GM12872 (cell line): Measurements from ENCODE around the gene FOSL2.

Source experiments
- TF ChIP-seq, protein P1 (sequence below): IDR thresholded peaks from 3 replicates; pipeline ENCODE4 v1.5.1; 2011; ENCODE audit warnings: low read depth, mild to moderate bottlenecking, low read length, moderate library complexity; ENCODE audit not compliant: insufficient read depth

The FOSL2 gene

DNA sequence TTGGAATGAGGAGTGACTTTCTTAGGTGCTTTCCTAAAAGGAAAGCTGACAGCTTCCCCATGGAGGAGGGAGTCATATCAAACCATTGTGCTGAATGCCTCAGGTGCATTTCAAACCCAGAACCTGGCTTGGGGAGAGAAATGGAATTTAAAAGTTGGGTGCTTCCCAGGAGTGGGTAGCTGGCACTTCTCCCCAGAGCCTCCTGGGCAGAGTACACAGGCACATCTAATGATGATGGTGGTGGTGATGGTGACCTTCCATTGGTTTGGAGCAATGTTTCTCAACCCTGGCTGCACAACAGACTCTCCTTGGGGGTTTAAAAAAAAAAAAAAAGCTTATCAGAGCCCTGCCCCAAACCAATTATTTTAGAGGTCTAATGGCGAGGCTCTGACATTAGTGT, 8.3 kb downstream of the FOSL2 start:
- TF ChIP-seq, protein P1, sequence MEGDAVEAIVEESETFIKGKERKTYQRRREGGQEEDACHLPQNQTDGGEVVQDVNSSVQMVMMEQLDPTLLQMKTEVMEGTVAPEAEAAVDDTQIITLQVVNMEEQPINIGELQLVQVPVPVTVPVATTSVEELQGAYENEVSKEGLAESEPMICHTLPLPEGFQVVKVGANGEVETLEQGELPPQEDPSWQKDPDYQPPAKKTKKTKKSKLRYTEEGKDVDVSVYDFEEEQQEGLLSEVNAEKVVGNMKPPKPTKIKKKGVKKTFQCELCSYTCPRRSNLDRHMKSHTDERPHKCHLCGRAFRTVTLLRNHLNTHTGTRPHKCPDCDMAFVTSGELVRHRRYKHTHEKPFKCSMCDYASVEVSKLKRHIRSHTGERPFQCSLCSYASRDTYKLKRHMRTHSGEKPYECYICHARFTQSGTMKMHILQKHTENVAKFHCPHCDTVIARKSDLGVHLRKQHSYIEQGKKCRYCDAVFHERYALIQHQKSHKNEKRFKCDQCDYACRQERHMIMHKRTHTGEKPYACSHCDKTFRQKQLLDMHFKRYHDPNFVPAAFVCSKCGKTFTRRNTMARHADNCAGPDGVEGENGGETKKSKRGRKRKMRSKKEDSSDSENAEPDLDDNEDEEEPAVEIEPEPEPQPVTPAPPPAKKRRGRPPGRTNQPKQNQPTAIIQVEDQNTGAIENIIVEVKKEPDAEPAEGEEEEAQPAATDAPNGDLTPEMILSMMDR: no peak

DNA sequence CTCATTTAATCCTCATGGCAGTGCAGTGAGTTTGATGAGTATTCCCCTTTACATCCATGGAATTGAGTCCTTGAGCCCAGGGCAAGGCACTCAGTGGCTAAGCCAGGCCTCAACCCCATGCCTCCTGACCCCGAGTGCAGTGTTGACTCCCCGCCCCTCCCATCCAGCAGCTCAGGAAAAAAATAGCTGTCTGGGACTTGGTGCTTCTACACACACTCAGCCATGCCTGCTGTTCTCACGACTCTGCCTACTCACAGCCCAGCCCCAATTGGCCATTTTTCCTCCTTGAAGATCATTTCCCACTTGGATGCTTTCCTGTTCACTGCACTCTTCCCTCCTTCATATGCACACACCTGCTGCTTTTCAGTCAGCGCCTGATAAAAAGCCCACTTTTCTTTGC, 8.8 kb downstream of the FOSL2 start:
- TF ChIP-seq, protein P1: no peak

DNA sequence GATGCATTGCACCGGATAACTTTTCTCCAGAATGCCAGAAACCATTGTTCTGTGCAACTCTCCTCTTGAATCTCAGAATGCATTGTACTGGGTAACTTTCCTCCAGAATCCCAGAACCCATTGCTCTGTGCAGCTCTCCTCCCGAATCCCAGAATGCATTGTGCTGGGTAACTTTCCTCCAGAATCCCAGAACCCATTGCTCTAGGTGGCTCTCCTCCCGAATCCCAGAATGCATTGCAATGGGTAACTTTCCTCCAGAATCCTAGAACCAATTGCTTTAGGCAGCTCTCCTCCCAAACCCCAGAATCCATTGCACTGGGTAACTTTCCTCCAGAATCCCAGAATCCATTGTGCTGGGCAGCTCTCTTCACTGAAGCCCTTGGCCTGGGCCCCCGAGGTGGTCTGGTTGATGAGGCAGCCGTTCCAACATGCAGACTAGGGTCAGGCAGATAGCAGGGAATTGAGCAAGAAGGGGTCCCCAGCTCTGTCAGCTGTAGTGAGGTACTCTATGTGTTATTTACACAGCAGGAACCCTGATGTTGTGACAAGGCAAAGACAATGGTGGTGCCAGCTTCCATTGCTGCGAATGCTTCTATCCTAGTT, 9.4 kb downstream of the FOSL2 start:
- TF ChIP-seq, protein P1: no peak

DNA sequence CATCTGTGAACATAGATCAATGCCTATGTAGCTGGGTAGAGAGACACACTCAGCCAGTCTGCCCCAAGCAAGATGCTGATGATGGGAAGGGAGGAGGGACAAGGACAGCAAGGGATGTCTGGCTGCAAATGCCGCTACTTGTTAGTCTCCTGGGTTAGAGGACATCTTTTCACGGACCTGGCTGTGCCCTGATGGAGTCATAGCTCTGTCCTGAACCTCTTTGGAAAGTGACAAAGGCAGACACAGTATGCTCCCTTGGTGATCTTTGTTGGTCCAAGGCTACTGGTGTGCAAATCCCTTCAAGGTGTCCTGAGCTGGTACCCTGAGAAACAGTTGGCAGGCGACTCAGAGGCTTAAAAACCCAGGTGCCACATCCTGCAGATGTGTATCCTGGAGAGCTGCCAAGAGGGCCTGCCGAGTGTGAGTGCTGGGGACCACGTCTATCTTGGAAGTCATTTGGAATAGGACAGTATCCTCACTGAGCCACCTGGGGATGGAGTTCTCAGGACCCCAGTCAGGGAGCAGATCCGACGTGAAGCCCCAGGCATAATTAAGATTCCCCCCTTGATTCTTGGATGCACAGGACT, 10.8 kb downstream of the FOSL2 start:
- TF ChIP-seq, protein P1: no peak

DNA sequence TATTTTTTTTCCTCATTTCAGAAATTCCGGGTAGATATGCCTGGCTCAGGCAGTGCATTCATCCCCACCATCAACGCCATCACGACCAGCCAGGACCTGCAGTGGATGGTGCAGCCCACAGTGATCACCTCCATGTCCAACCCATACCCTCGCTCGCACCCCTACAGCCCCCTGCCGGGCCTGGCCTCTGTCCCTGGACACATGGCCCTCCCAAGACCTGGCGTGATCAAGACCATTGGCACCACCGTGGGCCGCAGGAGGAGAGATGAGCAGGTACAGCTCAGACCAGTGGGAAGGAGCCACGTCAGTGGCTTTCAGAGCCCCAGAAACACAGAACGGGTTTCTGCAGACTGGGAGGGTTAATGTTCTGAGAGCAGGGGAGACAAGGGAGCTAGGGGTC, 11.4 kb downstream of the FOSL2 start:
- TF ChIP-seq, protein P1: no peak

DNA sequence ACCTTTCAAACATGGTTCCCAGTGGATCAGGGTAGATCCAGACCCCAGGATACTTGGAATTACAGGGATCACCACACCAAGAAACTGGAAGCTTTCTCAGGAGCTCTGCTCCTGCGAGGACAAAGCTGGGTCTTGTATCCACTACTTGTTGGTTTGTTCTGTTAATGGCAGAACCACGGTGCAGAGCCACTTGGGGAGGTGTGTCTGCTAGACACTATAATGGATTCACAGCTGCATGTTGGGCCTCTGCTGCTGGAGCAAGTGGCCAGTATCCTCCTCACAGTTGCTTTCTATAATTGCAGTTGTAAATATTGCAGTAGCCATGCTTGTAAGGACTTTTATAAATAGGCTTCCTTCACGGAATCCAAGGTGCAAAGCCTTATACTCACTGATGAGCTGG, 12.9 kb downstream of the FOSL2 start:
- TF ChIP-seq, protein P1: no peak

DNA sequence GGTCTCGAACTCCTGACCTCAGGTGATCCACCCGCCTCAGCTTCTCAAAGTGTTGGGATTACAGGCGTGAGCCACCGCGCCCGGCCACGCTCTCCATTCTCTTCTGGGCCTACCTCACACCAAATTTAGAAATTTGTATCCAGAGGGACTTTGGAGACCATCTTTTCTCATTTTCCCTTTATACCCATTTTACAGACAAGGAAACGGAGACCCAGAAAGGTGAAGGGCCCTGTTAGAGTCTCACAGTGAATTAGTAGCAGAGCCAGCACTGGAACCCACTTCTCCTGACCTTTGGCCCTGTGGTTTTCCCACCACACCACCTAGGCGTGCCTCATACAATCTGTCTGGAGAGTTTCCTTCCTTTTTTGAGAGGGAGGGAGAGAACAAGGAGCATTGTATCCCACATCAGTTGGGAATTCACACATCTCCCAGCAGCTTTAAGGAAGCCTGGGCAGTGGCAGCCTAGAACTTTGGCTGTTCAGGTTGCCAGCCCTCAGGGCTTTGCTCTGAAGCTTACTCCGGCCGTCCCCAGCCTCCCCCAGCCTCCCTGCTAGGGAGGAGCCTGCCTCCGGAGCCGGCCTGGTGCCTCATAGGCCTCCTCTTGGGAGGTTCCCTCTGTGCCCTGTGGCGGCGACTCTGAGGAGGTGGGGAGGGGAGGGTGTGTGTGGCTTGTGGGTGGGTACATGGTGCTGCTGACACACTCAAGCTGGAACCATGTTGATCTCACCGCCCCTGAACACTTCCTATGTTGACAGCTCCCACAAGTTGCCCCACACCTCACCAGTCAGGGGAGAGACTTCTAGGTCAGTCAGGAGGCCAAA, 13.8 kb downstream of the FOSL2 start:
- TF ChIP-seq, protein P1: no peak
